NCI-H345 treated with DMSO at 0.1 percent for 48 hours (cell line): ENCODE data around the gene FBXO38.
"Not testable (repeated sequence)": the region's sequence is repeated elsewhere in the genome, so short reads cannot be mapped to it uniquely, and the experiment has no call there.

Experiments
- DNase-seq: peaks from one replicate; lab custom pipeline; 2025; ENCODE audit not compliant: unreplicated experiment; lab: John Stamatoyannopoulos, UW

FBXO38 gene

GRCh38 chr5:148427370-148428042 lies 43.7 kb downstream of the FBXO38 start:
- no peak for DNase-seq

- DNase-seq = no peak
These were observed 45.1 kb downstream of the FBXO38 start for GRCh38 chr5:148428848-148429247.

- no peak for DNase-seq
These were observed 50.1 kb downstream of the FBXO38 start for GRCh38 chr5:148433826-148434225.

GRCh38 chr5:148436029-148436428 lies 52.3 kb downstream of the FBXO38 start:
- no peak for DNase-seq

- no peak for DNase-seq
These were observed 53.5 kb downstream of the FBXO38 start for GRCh38 chr5:148437249-148437648.

GRCh38 chr5:148438933-148439332 lies 55.2 kb downstream of the FBXO38 start:
- DNase-seq = no peak

GRCh38 chr5:148443241-148443640 lies 59.5 kb downstream of the FBXO38 start:
- no peak for DNase-seq

- DNase-seq = peak; percentile 77
These were observed 60.2 kb downstream of the FBXO38 start for GRCh38 chr5:148443998-148444397.

GRCh38 chr5:148445578-148445977 lies 61.8 kb downstream of the FBXO38 start:
- no peak for DNase-seq

- DNase-seq = no peak
These were observed 62.9 kb downstream of the FBXO38 start for GRCh38 chr5:148446611-148447010.

GRCh38 chr5:148452499-148453193 lies 68.9 kb downstream of the FBXO38 start:
- DNase-seq = no peak

- no peak for DNase-seq
These were observed 70.8 kb downstream of the FBXO38 start for GRCh38 chr5:148454576-148454975.

- no peak for DNase-seq
These were observed 71.4 kb downstream of the FBXO38 start for GRCh38 chr5:148455185-148455584.

GRCh38 chr5:148457183-148457620 lies 73.4 kb downstream of the FBXO38 start:
- DNase-seq = no peak

- DNase-seq = no peak
These were observed 74.5 kb downstream of the FBXO38 start for GRCh38 chr5:148458036-148458888.

GRCh38 chr5:148459669-148460068 lies 75.9 kb downstream of the FBXO38 start:
- no peak for DNase-seq

GRCh38 chr5:148465381-148466235 lies 81.8 kb downstream of the FBXO38 start:
- DNase-seq = no peak

- DNase-seq = no peak
These were observed 82.5 kb downstream of the FBXO38 start for GRCh38 chr5:148466236-148466580.

- DNase-seq = no peak
These were observed 84.2 kb downstream of the FBXO38 start for GRCh38 chr5:148467958-148468357.

- DNase-seq = not testable (repeated sequence)
These were observed 85.0 kb downstream of the FBXO38 start for GRCh38 chr5:148468746-148469145.

- DNase-seq = no peak
These were observed 85.8 kb downstream of the FBXO38 start for GRCh38 chr5:148469501-148469935.
